GM19351 (cell line): ENCODE results near the gene ARHGAP32.
"Not testable (repeated sequence)": the region's sequence is repeated elsewhere in the genome, so short reads cannot be mapped to it uniquely, and the experiment has no call there.

Experiments used
- ATAC-seq: cut with Tn5 transposase; IDR thresholded peaks from one replicate; pipeline ENCODE4 v1.9.1; 2021; ENCODE audit warnings: mild to moderate bottlenecking, moderate library complexity; ENCODE audit not compliant: unreplicated experiment

ARHGAP32 gene

DNA sequence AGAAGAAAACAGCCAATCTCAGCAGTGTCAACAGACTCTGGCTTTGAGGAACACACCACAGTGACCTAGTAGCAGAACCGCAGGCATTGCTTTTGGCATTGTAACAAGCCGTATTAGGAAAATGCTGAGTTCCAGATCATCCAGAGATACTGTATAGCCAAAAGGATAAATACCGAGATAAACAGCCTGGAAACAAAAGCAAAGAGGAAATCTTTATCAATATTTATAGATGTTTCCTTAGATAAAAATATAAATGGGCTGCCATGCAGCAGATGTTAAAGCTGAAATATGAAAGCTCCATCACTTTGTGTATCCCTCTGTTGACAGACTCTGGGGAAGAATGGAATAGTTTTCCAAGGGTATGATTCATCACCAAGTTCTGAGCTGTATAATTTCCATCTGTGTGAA lies 150.5 kb downstream of the ARHGAP32 start:
- no peak for ATAC-seq

DNA sequence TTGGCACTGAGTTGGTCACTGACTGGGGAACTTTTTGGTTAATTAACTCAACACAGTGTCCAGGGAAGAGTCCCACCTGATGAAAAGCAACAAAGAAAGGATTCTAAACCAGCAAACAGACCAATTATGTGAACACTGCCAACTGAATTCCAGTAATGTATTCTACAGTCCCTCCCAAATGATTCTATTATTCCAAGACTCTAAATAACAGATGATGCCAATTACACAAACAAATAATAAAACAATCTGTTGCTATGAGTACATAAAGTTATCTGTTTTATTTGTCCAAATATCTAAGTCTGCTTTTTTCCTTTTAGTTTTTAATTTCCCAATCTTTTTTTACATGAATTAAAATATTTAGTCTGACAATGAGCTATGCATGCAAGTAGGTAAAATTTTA lies 151.2 kb downstream of the ARHGAP32 start:
- no peak for ATAC-seq

DNA sequence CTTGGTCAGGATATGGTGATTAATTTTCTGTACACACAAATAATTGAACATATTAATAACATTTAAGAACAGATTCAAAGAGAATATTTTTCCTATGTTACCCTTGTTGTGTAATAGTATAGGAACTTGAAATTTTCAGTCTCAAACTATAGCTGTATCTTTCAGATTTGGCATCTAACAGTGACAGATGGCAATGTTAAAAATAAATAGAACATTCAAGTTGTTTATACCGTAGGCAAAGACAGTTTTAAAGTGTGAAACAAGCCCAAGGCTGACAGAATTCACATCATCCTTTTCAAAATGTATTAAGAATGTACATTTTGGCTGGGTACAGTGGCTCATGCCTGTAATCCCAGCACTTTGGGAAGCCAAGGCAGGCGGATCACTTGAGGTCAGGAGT lies 156.9 kb downstream of the ARHGAP32 start:
- ATAC-seq, result no peak

DNA sequence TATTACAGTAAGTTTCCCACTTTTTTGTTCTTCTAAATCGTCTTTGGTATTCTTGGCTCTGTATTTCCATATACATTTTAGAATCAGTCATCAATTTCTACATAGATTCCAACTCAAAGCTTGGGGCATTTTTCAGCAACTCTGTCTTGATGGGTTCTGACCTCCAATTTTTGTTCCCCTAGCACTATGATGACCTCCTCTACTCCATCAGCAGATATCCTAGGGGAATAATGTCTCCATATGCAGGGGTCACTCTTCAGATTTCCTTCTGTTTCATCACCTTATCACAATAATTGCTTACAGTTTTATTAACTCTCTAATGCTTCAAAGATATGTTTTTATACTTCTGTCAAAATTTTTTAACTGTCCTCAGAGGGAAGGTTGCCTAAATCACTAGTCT lies 158.1 kb downstream of the ARHGAP32 start:
- no peak for ATAC-seq

DNA sequence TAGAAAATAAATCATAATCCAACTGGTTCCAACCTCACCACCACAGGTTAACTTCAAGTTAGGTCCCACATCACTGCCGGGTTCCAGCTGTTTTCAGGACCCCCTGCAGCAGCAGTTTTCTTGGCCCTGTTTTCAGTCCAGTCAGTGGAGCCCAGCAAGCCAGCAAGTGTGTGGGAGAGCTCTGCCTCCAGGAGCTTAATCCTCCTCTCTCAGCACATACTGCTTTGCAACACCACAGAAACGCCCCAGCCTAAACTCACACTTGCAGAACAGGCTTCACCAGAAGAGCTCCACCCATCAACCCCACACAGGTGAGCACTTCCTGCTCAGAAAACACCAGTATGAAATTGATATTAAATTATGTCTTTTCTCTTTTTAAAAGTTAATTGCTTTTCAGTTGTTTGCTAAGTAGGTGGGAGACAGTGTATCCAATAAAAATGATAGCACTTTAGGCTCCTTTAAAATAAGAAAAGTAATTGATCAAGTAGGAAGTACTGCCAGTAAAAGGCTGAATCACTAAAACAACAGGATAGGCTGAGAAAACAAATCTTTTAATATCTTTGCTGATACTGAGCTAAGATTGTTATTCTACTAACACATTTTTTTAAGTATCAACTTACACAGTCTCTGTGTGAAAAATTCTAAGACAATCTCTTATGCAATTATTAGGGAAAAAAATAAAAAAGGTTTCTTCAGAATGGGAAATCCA lies 168.0 kb downstream of the ARHGAP32 start:
- ATAC-seq, result no peak

DNA sequence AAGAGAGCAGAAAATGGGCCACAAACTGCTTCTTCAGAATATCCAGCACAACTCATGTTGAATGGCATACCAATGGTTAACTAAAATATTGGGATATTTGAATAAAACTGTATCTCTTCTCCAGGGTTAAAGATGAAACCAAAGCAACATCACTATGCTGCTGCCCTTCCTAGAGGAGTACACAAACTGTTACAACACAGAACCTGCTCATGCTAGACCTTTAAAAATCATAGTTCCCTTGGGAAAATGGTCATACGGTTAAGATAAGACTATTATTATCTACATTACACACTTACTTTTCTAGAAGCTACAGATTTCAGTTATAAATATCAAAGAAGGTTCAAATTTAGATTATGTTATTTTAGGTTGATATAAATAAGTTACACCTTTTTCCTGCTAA lies 170.8 kb downstream of the ARHGAP32 start:
- ATAC-seq, result no peak

DNA sequence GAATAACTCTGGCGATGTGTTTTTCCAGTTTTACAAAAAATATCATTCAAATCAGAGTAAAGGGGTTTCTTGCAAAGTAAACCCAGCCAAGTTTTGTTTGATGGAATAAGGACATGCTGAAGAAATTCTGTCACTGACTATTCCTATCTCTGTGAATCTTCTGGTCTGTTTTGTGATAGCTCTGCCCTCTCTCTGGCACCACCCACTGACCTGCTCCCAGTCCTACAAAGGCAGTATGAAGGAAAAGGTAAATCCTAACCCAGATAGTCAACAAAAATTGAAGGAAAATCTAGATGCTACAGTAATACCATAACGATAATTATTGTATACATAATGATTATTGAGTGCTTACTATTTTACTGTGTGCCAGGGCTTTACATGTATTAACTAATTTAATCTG lies 173.1 kb downstream of the ARHGAP32 start:
- ATAC-seq, result no peak

DNA sequence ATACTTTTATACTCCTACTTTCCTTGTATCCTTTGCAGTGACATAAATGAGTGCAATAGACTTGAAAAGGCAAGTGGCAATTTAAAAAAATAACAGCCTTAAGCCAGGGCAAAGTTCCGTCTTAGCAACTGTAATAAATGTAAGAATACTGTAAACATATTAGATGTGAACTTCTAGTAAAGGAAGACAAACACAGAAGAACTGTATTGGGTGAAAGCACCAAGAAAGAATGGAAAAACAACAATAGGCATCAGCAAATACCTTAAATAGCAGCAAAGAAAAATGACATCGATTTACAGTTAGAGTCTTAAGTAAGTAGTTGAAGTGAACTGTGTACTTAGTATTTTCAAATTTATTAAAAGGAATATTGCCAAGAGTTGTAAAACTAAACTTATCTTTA lies 174.0 kb downstream of the ARHGAP32 start:
- ATAC-seq, result no peak

DNA sequence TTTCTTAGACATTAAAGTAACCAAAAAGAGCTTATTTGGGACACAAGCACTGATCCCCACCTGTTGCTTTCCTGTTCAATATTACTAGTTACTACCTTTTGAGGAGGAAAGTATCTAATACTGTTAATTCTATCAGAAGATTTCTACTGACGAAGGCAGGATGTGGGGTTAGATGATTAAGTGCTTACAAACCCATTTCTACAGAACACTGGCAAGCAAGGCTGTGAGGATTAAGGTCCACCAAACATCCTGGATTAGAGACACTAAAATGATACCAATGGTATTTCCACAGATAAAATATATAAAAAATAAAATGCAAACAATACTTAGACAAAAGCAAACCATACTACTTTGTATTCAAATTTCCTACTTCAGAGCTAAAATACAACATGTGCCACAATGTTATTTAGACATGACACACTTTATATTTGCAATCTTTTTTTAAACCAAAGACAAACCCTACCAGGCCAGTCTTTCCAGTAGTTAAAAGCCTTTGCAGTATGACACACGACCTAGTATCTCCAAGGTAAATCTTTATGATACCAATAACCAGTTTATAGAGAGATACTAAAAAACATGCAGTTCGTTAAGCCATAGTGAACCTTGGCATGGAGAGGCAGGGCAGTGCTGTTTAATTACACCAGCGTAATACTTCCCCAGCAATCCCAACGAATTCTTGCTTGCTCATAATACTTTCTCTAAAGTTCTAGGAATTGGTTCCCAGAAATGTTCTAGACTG lies 178.2 kb downstream of the ARHGAP32 start:
- ATAC-seq, result no peak

DNA sequence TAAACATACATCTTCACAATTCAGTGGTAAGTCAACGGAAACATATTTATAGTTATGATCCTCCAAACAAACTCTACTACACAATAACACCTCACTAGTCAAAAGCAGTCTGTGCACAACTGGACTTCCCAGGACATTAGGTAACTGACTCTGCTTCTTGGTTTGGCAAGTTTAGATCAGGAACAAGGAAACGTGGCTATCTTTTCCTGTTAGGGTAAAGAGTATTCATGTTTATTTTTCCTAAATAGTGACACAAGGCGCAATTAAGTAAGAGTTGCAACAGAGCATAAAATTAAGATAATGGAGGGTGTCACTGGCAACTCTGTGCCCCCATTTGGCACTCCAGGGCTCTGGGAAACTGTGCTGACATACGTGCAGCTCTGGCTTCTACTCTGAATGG lies 179.2 kb downstream of the ARHGAP32 start:
- ATAC-seq, result no peak

DNA sequence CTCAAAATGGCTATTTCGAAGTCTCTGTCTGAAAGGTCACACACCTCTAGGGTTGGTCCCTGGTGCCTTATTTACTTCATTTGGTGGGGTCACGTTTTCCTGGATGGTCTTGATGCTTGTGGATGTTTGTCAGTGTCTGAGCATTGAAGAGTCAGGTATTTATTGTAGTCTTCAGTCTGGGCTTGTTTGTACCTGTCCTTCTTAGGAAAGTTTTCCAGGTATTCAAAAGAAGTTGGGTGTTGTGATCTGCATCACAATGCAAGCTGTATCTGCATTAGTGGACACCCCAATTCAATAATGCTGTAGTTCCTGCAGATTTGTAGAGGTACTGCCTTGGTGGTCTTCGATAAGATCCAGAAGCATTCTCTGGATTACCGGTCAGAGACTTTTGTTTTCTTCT lies 186.0 kb downstream of the ARHGAP32 start:
- ATAC-seq, result no peak

DNA sequence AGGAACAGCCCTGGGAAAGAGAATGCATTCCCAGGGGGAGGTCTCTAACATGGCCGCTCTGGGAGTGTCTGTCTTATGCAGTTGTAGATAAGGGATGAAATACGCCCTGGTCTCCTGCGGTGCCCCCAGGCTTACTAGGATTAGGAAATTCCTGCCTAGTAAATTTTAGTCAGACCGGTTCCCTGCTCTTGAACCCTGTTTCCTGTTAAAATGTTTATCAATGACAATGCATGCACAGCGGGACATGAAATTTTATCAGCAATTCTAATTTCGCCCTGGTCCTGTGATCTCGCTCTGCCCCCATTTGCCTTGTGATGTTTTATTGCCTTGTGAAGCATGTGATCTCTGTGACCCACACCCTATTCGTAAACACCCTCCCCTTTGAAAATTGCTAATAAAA lies 193.0 kb downstream of the ARHGAP32 start:
- ATAC-seq, result not testable (repeated sequence)

DNA sequence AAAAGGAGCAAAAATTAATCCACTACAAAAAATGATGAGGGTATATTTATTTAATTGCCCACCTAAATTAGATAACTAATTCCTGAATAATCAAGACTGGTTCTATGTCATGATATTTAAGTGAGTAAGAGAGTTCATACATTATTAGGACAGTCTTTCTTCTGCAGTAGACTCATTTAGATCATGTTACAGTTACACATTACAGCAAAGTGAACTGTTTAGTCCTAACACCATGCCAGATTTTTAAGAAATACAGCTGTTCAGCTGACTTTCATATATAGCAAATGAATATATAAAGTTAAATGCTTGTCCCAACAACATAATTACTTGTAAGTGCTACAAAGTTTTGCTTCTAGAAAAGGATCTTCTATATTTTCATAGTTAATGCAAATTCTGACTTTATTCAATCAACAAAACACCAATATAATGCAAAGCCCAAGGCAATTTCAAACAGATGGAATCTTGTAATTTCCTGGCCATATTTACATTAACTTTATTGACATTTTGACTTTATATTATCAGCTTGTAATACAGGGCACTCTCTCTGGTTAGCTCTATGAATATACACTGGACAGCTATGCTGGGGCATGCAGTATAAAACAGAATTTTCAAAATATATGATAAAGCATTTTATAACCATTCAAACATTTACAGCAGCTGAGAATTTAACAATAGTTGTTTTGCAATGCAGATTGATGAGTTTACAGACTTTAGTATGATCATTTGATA lies 203.7 kb downstream of the ARHGAP32 start:
- no peak for ATAC-seq

DNA sequence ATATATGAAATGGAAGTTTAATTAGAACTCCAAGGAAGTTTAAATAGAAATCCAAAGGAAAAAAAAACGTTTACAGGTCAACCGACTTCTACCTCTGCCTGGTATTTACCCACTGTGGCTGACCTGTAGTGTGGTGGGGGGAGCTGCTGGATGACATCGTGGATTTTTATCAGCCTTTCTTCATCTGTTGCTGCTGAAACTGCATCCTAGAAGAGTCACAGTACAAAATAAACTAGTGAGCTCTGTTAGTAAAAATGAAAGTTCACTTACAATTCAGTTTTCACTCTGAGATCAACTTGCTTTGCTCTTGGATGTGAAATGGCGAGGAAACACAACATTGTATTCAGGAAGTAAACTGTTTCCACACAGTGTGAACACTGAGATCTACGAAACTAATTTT lies 206.2 kb downstream of the ARHGAP32 start:
- peak; percentile 38 for ATAC-seq

DNA sequence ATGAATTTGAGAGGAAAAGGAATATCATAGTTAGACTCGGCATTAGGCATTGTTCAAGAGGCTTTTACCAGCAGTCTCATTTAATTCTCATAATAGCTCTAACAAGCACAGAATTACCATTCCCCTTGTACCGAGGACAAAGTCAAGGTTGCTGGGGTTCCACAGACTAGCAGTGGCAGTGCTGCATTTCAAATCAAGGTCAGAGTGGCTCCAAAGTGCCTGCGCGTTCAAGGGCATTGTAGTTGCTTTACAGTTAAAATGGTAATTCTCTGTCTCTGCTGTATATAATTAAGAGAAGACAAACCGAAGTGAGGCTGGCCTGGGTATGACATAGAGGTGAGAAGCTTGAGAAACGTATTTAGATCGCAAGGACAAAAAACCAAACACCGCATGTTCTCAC lies 209.1 kb downstream of the ARHGAP32 start:
- ATAC-seq, result no peak

DNA sequence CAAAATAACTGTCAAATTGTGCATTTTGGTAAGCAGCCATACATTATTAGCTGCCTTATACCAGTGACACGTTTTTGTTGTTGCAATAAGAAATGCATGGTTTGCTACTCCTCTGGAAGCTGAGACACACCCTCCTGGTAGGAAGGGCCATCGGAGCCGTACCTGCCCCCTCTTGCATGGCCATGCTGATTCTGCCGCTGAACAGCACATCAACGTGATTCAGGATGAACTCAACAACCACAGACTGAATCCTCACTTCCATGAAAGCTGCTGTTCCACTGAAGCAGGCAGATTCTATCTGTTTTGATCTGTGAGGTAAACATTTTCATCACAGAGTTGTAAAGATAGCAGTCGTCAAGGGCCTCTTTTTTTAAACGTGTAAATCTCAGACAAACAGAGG lies 210.9 kb downstream of the ARHGAP32 start:
- ATAC-seq, result no peak

DNA sequence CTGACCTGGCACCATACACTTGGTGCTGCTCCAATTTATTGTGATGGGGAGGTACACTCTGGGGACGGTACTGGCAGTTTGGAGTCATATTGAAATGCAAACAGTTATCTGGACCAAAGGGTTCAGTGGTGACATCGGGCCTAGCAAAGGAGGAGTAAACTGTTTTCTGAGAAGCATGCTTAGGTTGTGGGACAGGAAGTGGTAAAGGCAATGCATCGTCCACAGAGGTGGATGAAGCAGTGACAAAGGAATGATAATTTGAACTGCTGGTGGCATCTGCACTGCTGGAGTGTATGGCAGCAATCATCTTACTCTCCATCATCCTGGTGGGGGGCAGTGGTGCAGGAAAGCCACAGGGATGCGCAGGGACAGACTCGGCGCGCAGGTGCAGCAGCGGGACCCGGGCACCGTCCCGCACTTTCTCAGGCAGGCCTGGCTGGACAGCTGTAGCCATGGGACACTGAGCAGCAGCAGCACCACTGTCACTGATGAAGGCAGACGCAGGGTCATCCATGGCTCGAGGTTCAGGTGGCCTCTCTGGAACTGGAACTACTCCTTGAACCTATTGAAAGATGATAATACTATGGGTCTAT lies 221.4 kb downstream of the ARHGAP32 start:
- no peak for ATAC-seq

DNA sequence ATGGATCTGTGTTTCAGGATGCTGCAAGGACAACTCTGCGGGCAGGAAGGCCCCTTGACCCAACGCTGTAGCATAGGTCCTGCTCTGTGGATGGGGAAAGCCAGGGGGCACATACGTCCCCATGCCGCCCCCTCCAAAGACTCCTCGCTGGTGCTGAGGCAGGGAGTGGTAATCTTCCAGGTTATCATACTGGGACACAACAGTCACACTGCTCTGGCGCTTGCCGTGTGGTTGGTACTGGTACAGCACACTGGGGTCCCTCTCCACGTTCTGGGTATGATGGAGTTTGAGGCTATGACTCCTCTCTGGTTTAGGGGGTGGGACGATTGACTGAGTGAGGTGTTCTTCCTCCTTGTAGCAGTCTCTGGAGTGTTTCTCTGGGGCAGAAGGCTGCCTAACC lies 223.2 kb downstream of the ARHGAP32 start:
- no peak for ATAC-seq

DNA sequence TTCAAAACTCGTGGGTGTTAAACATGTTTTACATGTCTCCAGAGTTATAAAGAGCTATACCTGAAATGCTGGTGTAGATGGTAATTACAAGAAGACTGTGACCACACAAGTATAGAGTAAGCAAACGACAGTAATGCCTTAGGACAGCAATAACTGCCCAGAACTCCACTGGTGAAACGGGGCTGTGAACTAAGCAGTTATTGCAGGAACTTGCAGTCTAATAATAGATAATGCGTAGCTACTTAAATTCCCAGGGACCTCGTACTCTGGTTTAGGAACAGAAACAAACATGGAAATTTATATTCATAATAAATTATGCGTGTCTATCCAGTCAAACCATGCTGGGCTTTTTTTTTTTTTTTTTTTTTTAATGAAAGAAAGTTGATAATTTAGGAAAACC lies 224.5 kb downstream of the ARHGAP32 start:
- no peak for ATAC-seq

DNA sequence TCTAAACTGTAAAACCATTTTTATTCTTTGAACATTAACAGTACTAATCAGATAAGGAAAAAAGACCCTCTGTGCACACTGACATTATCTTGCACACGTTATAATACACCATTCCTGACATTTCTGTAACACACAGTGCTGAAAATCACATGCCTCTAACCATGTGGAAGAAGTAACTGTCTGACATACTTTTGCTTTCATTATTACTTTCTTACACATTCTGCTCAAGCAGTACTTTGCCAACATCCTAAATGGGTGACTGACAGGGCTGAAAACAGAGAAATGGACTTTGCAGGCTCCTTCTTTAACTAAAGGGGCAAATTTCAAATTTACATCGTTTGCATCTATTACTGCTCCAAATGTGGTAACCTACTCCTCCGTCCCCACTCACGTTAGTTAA lies 226.6 kb downstream of the ARHGAP32 start:
- peak; percentile 95 for ATAC-seq

DNA sequence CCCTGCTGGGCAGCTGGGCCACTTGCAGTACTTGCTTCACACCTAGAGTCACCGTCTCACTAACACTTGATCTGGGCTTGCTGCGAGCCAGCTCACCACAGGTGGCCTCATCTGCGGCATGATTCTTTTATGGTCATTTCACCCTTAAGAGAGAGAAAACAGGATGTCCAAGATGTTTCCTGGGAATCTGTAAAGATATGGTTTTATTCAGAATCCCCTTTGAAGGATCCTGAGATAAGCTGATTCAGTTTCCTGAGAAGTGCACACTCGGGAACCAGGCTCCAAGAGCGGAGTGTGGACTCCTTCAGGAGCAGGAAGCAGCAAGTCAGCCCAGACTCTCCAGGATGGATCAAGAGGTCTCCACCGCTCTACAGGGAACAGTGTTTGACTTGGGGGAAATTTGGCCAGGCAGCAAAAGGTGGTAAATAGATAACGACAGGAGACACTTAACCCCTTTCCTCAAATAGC lies 227.6 kb downstream of the ARHGAP32 start:
- ATAC-seq, result no peak
